Measurements from ENCODE around the gene RAI1.

The RAI1 gene

GRCh38 chr17:17766077-17766743 lies 85.0 kb downstream of the RAI1 start:
- DNase-seq (ENCODE audit: low read depth) = no peak

GRCh38 chr17:17766744-17767120 lies 85.5 kb downstream of the RAI1 start:
- DNase-seq (ENCODE audit: low read depth) = no peak

- no peak for DNase-seq (ENCODE audit: low read depth)
Measured at GRCh38 chr17:17767154-17767869, 86.1 kb downstream of the RAI1 start.

GRCh38 chr17:17767887-17768418 lies 86.7 kb downstream of the RAI1 start:
- no peak for DNase-seq (ENCODE audit: low read depth)

- no peak for DNase-seq (ENCODE audit: low read depth)
Measured at GRCh38 chr17:17768424-17769088, 87.3 kb downstream of the RAI1 start.

- DNase-seq (ENCODE audit: low read depth) = no peak
Measured at GRCh38 chr17:17769869-17770631, 88.8 kb downstream of the RAI1 start.

- no peak for DNase-seq (ENCODE audit: low read depth)
Measured at GRCh38 chr17:17770632-17771044, 89.4 kb downstream of the RAI1 start.

- DNase-seq (ENCODE audit: low read depth) = no peak
Measured at GRCh38 chr17:17771498-17772201, 90.4 kb downstream of the RAI1 start.

GRCh38 chr17:17772231-17772630 lies 91.0 kb downstream of the RAI1 start:
- no peak for DNase-seq (ENCODE audit: low read depth)

GRCh38 chr17:17774009-17774881 lies 93.0 kb downstream of the RAI1 start:
- DNase-seq (ENCODE audit: low read depth) = no peak

GRCh38 chr17:17776889-17777288 lies 95.6 kb downstream of the RAI1 start:
- DNase-seq (ENCODE audit: low read depth) = no peak

GRCh38 chr17:17778308-17779014 lies 97.2 kb downstream of the RAI1 start:
- DNase-seq (ENCODE audit: low read depth) = no peak

- DNase-seq (ENCODE audit: low read depth) = no peak
Measured at GRCh38 chr17:17779015-17779611, 97.9 kb downstream of the RAI1 start.

- peak; percentile 55 for DNase-seq (ENCODE audit: low read depth)
Measured at GRCh38 chr17:17780922-17781590, 99.8 kb downstream of the RAI1 start.

GRCh38 chr17:17781591-17782496 lies 100.6 kb downstream of the RAI1 start:
- DNase-seq (ENCODE audit: low read depth) = peak; percentile 51

- peak; percentile 15 for DNase-seq (ENCODE audit: low read depth)
Measured at GRCh38 chr17:17782523-17783115, 101.4 kb downstream of the RAI1 start.

GRCh38 chr17:17783116-17783824 lies 102.0 kb downstream of the RAI1 start:
- peak; percentile 49 for DNase-seq (ENCODE audit: low read depth)

All from iris pigment epithelial cell (primary cell).